Lower lobe of right lung (tissue), 2 donors: ENCODE measurements around the gene HCRTR2. TPM values are rescaled to one million over a fixed set of nuclear protein-coding genes. Genes with fewer than 3 reads are reported as not detected.
"Not testable (repeated sequence)": the region's sequence is repeated elsewhere in the genome, so short reads cannot be mapped to it uniquely, and the experiment has no call there.

Source experiments
- ATAC-seq, 2 donors: fragments of 200-7000 bp; cut with Tn5 transposase; one replicate each; pipeline ENCODE4 v1.9.1; 2020 to 2022; ENCODE audit warnings: mild to moderate bottlenecking in 2 of 2, moderate library complexity in 2 of 2
- DNase-seq: peaks from one replicate; pipeline ENCODE4 v3.0.0-alpha.2; 2020
- H3K27ac ChIP-seq: fragments of 200-600 bp; one replicate; pipeline ENCODE4 v1.8.0; 2022
- H3K27me3 ChIP-seq: fragments of 200-600 bp; one replicate; pipeline ENCODE4 v1.8.0; 2022; ENCODE audit warnings: low read depth
- H3K36me3 ChIP-seq: fragments of 200-600 bp; one replicate; pipeline ENCODE4 v1.8.0; 2022; ENCODE audit warnings: mild to moderate bottlenecking
- H3K4me1 ChIP-seq: fragments of 200-600 bp; one replicate; pipeline ENCODE4 v1.8.0; 2022
- H3K4me3 ChIP-seq: fragments of 200-600 bp; one replicate; pipeline ENCODE4 v1.8.0; 2022; ENCODE audit warnings: mild to moderate bottlenecking
- H3K9me3 ChIP-seq: fragments of 200-600 bp; one replicate; pipeline ENCODE4 v1.8.0; 2022
- intact Hi-C: fragments of 100-400 bp; cut with DNase I; formaldehyde crosslinking; loops from one replicate; pipeline ENCODE4 v1.11.0; 2022
- total RNA-seq: library from RNA; stranded (reverse); fragmentation: NEBNext Ultra II Directional; extraction: Animal tissue kit (Norgen Biotek cat#: 25700); gene quantifications from one replicate; pipeline ENCODE4 v1.2.1, GENCODE V29; 2021
- TF ChIP-seq, protein P1 (sequence below): fragments of 200-600 bp; IDR thresholded peaks from one replicate; pipeline ENCODE4 v1.8.0; 2022; ENCODE audit warnings: antibody characterized with exemption, mild to moderate bottlenecking
- donor health status: DM: no; HTN: yes; CAD: no; lungs with severe emphysema.

Gene HCRTR2
- total RNA-seq, 1 donor from 2014 or later, result not detected

DNA sequence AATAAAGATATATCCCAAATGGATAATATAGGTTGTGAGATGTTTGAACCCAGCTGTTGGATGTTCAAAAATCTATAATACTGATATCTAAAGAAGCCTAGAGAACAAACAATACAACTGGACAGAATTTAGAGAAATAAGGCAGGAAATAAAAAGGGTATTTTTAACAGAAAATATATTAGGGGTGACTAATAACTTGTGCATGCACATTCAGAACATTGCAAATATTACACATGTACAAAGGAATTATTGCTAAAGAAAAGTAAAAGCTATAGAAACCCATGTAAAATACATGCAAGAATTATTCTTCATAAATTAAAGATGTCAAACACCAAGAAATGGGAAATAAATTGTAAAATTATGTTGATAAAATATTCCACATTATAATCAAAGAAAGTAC, 32.7 kb upstream of the HCRTR2 start:
- no peak for ATAC-seq
- TF ChIP-seq, protein P1, sequence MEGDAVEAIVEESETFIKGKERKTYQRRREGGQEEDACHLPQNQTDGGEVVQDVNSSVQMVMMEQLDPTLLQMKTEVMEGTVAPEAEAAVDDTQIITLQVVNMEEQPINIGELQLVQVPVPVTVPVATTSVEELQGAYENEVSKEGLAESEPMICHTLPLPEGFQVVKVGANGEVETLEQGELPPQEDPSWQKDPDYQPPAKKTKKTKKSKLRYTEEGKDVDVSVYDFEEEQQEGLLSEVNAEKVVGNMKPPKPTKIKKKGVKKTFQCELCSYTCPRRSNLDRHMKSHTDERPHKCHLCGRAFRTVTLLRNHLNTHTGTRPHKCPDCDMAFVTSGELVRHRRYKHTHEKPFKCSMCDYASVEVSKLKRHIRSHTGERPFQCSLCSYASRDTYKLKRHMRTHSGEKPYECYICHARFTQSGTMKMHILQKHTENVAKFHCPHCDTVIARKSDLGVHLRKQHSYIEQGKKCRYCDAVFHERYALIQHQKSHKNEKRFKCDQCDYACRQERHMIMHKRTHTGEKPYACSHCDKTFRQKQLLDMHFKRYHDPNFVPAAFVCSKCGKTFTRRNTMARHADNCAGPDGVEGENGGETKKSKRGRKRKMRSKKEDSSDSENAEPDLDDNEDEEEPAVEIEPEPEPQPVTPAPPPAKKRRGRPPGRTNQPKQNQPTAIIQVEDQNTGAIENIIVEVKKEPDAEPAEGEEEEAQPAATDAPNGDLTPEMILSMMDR, result no peak
- no peak overlapping the region for H3K4me3 ChIP-seq
- intact Hi-C loops, result no loop called here
- DNase-seq, result no peak
- H3K9me3 ChIP-seq, result no peaks in the 10 kb centered on the region
- no peaks in the 10 kb centered on the region for H3K27me3 ChIP-seq
- no peaks in the 10 kb centered on the region for H3K4me1 ChIP-seq
- H3K36me3 ChIP-seq, result no peaks in the 10 kb centered on the region
- H3K27ac ChIP-seq, result no peak overlapping the region

DNA sequence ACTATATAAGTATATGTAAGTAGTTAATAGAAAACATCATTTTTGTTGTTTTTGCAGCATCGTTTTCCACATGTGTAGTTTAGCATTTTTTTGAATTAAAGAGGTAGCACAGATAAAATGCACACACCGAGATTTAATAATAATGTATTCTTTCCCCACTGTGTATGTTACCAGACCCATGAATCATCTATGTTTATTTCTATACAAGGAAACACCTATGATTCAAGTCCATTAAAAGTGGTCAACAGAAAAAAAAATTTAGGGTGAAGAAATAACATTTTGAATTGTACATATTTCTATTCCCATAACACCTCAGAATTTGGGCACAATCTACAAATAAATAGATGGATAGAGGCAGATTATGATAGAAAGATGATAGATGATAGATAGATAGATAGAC, 31.7 kb upstream of the HCRTR2 start:
- intact Hi-C loops, result no loop called here
- no peaks in the 10 kb centered on the region for H3K9me3 ChIP-seq
- H3K4me1 ChIP-seq, result no peaks in the 10 kb centered on the region
- H3K27me3 ChIP-seq, result no peaks in the 10 kb centered on the region
- H3K27ac ChIP-seq, result no peak overlapping the region
- no peak for ATAC-seq
- no peaks in the 10 kb centered on the region for H3K36me3 ChIP-seq
- TF ChIP-seq, protein P1, result no peak
- no peak for DNase-seq
- no peak overlapping the region for H3K4me3 ChIP-seq

DNA sequence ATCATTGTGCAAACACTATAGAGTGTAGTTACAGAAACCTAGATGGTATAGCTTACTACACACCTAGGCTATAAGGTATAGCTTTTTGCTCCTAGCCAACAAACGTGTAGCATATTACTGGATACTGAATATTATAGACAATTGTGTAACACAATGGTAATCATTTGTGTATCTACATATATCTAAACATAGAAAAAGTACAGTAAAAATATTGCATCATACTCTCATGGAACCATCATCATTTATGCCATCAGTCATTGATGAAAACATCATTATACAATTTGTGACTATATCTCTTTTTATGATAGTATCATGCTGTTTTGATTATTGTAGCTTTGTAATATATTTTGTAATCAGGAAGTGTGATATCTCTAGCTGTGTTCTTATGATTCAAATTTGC, 21.0 kb upstream of the HCRTR2 start:
- Histone ChIP-seq H3K27me3 (no peaks in the 10 kb centered on the region), H3K27ac (no peak overlapping the region), H3K4me3 (no peak overlapping the region), H3K4me1 (no peaks in the 10 kb centered on the region), H3K9me3 (no peaks in the 10 kb centered on the region), H3K36me3 (no peaks in the 10 kb centered on the region)
- TF ChIP-seq, protein P1, result no peak
- DNase-seq, result no peak
- no peak for ATAC-seq
- intact Hi-C loops, result no loop called here

DNA sequence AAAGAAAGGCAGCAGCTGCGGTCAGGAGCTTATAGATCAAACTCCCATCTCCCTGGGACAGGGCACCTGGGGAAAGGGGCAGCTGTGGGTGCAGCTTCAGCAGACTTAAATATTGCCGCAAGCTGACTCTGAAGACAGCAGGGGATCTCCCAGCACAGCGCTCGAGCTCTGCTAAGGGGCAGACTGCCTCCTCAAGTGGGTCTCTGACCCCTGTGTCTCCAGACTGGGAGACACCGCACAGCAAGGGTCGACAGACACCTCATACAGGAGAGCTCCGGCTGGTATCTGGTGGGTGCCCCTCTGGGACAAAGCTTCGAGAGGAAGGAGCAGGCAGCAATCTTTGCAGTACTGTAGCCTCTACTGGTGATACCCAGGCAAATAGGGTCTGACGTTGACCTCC, 15.5 kb upstream of the HCRTR2 start:
- intact Hi-C loops, H3K4me1 ChIP-seq, DNase-seq, H3K27me3 ChIP-seq, H3K36me3 ChIP-seq, ATAC-seq, H3K4me3 ChIP-seq, H3K9me3 ChIP-seq, H3K27ac ChIP-seq: not testable (repeated sequence)

DNA sequence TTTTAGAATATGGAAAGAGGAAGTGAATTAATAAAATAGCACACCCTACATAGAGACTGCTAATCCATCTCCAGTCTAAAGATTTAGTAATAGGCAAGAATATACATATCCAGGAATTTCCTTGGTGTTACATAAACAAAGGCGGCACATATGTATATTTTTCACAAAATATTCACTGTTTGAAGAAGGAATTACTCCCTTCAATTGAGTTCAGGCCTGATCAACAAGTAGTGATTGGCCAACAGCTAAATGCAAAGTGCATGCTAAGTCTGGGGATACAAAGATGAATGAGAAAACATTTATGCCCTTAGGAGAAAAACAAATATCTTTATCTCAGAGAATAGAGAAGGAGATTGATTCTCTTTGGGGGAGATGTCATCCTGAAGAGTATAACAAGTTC, 6.5 kb upstream of the HCRTR2 start:
- DNase-seq, result no peak
- TF ChIP-seq, protein P1, result no peak
- ATAC-seq, result no peak

DNA sequence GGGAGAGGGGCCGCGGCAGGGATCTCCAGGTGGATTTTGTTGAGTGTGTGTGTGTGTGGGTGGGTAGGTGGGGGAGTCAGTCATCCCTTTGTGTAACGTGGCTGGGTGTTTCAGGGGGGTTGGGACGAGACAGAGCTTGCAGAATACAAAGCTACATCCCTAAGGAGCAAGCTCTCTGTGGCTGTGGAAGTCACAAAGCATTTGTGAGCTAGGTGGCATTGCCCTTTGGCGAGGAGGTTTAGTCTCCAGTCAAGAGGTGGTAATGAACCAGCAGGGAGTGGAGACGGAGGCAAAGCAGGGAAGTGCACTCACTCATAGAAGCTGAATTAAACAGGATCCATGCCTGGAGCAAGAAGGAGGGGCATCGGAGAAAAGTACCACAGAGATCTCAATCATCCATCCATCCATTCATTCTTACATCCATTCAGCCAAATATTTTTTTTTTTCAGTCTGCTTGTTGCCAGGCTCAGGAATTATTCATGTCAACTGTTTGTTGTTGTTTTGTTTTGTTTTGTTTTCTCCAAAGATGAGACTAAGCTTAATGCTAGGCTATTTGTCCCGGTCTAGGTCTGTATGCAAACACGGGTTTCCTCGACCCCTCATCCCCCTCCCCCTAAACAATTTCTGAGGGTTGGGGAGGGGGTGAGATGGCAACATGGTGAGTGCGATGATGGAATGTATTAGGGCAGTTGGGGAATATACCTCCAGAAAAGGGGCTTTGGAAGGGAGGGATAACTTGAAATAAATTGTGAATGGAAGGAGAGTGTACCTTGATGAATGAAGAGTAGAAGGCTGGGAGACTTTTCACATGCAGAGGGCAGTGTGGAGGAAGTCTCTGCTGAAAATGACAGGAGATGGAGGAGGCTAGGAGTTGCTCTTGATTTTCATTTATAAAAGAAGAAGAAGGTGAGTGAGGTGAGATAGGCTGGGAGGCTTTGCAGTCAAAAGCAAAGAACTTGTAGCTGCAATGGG, 1.0 kb downstream of the HCRTR2 start:
- peaks cover 27% of the 10 kb centered on the region for H3K27me3 ChIP-seq
- no peak overlapping the region for H3K4me3 ChIP-seq
- TF ChIP-seq, protein P1, result no peak
- no peak overlapping the region for H3K27ac ChIP-seq
- intact Hi-C loops, result no loop called here
- no peak for DNase-seq
- H3K9me3 ChIP-seq, result no peaks in the 10 kb centered on the region
- no peak for ATAC-seq
- peaks cover 7% of the 10 kb centered on the region for H3K4me1 ChIP-seq
- H3K36me3 ChIP-seq, result no peaks in the 10 kb centered on the region

More for the DNA sequence above, 6.5 kb upstream of the HCRTR2 start:
- H3K27ac ChIP-seq, result no peak overlapping the region
- H3K4me3 ChIP-seq, result no peak overlapping the region
- no peaks in the 10 kb centered on the region for H3K27me3 ChIP-seq
- H3K36me3 ChIP-seq, result no peaks in the 10 kb centered on the region
- H3K4me1 ChIP-seq, result no peaks in the 10 kb centered on the region
- intact Hi-C loops, result no loop called here
- H3K9me3 ChIP-seq, result no peaks in the 10 kb centered on the region
